ENCODE data around the gene CASQ2.

DNA sequence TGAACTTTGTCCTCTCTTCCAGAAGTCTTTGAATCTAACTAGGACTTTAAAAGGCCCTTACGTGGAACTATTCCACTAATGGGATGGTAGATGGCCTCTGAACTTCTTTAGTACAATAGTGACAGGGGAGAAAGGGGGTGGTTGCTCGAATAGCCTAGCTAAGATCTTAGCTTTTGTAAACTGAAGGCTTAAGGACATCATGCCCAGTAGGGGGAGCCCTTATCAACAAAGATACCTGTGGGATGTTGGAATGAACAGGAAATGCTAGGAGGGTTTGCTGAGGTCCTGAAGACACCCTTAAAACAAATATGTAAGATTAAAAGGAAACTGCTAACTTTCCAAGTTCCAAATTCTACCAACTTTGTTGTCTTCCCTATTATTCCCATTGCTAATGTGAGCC, 39.2 kb upstream of the CASQ2 start:
- TF ChIP-seq, protein P1, sequence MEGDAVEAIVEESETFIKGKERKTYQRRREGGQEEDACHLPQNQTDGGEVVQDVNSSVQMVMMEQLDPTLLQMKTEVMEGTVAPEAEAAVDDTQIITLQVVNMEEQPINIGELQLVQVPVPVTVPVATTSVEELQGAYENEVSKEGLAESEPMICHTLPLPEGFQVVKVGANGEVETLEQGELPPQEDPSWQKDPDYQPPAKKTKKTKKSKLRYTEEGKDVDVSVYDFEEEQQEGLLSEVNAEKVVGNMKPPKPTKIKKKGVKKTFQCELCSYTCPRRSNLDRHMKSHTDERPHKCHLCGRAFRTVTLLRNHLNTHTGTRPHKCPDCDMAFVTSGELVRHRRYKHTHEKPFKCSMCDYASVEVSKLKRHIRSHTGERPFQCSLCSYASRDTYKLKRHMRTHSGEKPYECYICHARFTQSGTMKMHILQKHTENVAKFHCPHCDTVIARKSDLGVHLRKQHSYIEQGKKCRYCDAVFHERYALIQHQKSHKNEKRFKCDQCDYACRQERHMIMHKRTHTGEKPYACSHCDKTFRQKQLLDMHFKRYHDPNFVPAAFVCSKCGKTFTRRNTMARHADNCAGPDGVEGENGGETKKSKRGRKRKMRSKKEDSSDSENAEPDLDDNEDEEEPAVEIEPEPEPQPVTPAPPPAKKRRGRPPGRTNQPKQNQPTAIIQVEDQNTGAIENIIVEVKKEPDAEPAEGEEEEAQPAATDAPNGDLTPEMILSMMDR (IDR thresholded peaks at IDR 0.05): peak; percentile 73
- TF ChIP-seq EZH2 (IDR thresholded peaks at IDR 0.05; ENCODE audit: borderline replicate concordance, insufficient read depth, low read depth, low read length, poor library complexity, severe bottlenecking): no peak
